Fibroblast of villous mesenchyme (primary cell): Measurements from ENCODE around the gene RYR2. TPM values are rescaled to one million over a fixed set of nuclear protein-coding genes. Genes with fewer than 3 reads are reported as not detected.

Experiments used
- DNase-seq: peaks from one replicate; pipeline ENCODE4 v3.0.0-alpha.2; 2010; ENCODE audit warnings: low read depth
- H3K4me3 ChIP-seq: 2 replicates; pipeline ENCODE4 v1.5.1; 2011; ENCODE audit warnings: low read depth, mild to moderate bottlenecking, low read length
- total RNA-seq: library from RNA; depleted of rRNA; stranded (reverse); fragments of >200 nt; gene quantifications from 2 replicates; pipeline ENCODE4 v1.2.3, GENCODE V29; 2012
- TF ChIP-seq, protein P1 (sequence below): IDR thresholded peaks from 2 replicates; pipeline ENCODE4 v1.5.1; 2012; ENCODE audit warnings: low read depth, mild to moderate bottlenecking, low read length; ENCODE audit not compliant: insufficient read depth

RYR2 gene
- total RNA-seq, 1 donor = not detected

GRCh38 chr1:237048803-237049202 lies 6.8 kb downstream of the RYR2 start:
- no peak for DNase-seq
- TF ChIP-seq, protein P1, sequence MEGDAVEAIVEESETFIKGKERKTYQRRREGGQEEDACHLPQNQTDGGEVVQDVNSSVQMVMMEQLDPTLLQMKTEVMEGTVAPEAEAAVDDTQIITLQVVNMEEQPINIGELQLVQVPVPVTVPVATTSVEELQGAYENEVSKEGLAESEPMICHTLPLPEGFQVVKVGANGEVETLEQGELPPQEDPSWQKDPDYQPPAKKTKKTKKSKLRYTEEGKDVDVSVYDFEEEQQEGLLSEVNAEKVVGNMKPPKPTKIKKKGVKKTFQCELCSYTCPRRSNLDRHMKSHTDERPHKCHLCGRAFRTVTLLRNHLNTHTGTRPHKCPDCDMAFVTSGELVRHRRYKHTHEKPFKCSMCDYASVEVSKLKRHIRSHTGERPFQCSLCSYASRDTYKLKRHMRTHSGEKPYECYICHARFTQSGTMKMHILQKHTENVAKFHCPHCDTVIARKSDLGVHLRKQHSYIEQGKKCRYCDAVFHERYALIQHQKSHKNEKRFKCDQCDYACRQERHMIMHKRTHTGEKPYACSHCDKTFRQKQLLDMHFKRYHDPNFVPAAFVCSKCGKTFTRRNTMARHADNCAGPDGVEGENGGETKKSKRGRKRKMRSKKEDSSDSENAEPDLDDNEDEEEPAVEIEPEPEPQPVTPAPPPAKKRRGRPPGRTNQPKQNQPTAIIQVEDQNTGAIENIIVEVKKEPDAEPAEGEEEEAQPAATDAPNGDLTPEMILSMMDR = no peak
- H3K4me3 ChIP-seq = no peak overlapping the region

DNA sequence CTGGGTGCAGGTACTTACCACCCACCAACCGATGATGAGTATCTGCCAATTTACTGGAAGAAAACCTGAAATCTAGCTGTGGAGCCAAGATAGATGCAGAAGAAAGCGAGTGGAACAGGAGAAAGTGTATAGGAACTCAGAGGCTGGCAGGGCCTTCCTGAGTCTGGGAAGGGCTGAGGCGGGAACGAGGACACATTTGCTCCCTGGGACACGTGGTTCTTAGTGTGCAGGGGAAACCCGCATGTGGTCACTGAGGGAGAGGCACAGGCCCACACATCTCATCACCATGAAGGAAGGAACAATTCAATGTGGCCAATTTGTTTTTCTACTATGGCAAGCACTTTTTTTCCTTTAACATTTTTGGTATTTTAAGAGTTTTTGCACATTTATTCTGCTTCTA lies 8.2 kb downstream of the RYR2 start:
- DNase-seq = no peak

DNA sequence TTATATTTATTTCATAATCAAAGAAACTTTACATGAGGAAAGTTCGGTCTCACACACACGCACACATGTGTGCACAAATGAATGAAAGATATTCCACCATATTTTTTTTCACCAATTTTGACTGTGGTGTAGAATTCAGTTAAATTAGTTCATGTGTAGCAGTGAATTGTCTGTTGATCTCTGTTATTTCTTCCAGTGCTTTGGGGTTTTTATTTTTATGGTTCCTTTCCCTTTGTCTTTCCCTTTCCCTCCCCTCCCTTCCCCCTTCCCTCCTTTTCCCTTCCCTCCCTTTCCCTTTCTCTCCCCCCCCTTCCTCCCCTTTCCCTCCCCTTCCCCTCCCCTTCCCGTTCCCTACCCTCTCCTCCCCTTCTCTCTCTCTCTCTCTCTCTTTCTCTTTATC lies 8.9 kb downstream of the RYR2 start:
- no peak overlapping the region for H3K4me3 ChIP-seq
- DNase-seq = no peak
- TF ChIP-seq, protein P1 = no peak

More for the DNA sequence above, 8.2 kb downstream of the RYR2 start:
- no peak overlapping the region for H3K4me3 ChIP-seq
- TF ChIP-seq, protein P1 = no peak

- TF ChIP-seq, protein P1 = no peak
- no peak for DNase-seq
- H3K4me3 ChIP-seq = no peak overlapping the region
These were observed 12.3 kb downstream of the RYR2 start for GRCh38 chr1:237054313-237054712.

GRCh38 chr1:237058470-237058869 lies 16.5 kb downstream of the RYR2 start:
- TF ChIP-seq, protein P1 = no peak
- no peak overlapping the region for H3K4me3 ChIP-seq
- DNase-seq = no peak

DNA sequence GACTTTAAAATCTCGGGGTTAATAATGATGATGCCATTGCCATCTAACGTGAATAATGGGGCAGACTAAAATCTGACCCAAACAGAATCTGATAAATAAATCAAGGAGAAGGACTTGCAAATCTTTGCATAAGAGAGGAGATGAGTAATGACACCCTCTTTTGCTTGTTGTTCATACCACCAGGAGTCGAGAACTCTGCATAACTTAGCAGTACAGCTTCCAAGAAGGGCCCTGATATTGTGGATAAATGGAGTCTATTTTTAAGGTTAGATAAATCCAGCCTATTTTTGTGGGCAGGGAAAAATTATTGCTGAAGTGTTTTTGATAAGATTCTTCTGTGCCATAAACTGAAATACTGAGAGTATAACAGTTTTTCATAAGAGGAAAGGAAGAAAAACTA lies 17.3 kb downstream of the RYR2 start:
- TF ChIP-seq, protein P1 = no peak
- DNase-seq = no peak
- no peak overlapping the region for H3K4me3 ChIP-seq

- H3K4me3 ChIP-seq = no peak overlapping the region
- no peak for DNase-seq
- TF ChIP-seq, protein P1 = no peak
These were observed 21.0 kb downstream of the RYR2 start for GRCh38 chr1:237062976-237063375.
